Measurements from ENCODE around the gene CCL15.

DNA sequence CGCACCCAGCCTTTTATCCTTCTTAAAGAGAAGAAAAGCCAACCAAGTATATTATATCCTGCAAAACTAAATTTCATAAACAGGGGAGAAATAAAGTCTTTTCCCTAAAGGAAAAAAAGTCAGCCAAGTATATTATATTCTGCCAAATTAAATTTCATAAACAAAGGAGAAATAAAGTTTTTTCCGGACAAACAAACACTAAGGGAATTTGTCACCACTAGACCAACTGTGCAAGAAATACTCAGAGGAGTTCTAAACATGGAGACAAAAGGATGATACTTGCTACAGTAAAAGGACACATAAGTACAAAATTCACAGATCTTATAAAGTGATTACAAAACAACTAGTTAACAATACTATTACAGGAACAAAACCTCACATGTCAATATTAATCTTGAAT is 48.3 kb upstream of the CCL15 start:
- TF ChIP-seq CTCF (IDR thresholded peaks at IDR 0.05; ENCODE audit: insufficient read depth, low read length) (no peak), POLR2AphosphoS5 (IDR thresholded peaks at IDR 0.05; ENCODE audit: low read depth) (no peak), SPI1 (IDR thresholded peaks at IDR 0.05; ENCODE audit: borderline replicate concordance, low read depth) (no peak), GABPA (IDR thresholded peaks at IDR 0.05; ENCODE audit: low read depth) (no peak)
- TF ChIP-seq, protein P1, sequence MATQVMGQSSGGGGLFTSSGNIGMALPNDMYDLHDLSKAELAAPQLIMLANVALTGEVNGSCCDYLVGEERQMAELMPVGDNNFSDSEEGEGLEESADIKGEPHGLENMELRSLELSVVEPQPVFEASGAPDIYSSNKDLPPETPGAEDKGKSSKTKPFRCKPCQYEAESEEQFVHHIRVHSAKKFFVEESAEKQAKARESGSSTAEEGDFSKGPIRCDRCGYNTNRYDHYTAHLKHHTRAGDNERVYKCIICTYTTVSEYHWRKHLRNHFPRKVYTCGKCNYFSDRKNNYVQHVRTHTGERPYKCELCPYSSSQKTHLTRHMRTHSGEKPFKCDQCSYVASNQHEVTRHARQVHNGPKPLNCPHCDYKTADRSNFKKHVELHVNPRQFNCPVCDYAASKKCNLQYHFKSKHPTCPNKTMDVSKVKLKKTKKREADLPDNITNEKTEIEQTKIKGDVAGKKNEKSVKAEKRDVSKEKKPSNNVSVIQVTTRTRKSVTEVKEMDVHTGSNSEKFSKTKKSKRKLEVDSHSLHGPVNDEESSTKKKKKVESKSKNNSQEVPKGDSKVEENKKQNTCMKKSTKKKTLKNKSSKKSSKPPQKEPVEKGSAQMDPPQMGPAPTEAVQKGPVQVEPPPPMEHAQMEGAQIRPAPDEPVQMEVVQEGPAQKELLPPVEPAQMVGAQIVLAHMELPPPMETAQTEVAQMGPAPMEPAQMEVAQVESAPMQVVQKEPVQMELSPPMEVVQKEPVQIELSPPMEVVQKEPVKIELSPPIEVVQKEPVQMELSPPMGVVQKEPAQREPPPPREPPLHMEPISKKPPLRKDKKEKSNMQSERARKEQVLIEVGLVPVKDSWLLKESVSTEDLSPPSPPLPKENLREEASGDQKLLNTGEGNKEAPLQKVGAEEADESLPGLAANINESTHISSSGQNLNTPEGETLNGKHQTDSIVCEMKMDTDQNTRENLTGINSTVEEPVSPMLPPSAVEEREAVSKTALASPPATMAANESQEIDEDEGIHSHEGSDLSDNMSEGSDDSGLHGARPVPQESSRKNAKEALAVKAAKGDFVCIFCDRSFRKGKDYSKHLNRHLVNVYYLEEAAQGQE (IDR thresholded peaks at IDR 0.05; ENCODE audit: insufficient replicate concordance, low read depth): no peak
